Mucosa of descending colon (tissue), 3 donors: ENCODE data around the gene BCDIN3D. TPM values are rescaled to one million over a fixed set of nuclear protein-coding genes. Genes with fewer than 3 reads are reported as not detected.

Experiments
- ATAC-seq: fragments of 200-7000 bp; cut with Tn5 transposase; one replicate; pipeline ENCODE4 v1.9.1; 2020; ENCODE audit warnings: mild to moderate bottlenecking, moderate library complexity
- DNase-seq, 3 donors: peaks; one replicate each; pipeline ENCODE4 v3.0.0-alpha.2; 2020
- H3K36me3 ChIP-seq: fragments of 200-600 bp; one replicate; pipeline ENCODE4 v1.8.0; 2021; ENCODE audit warnings: low read depth, mild to moderate bottlenecking
- H3K4me1 ChIP-seq: fragments of 200-600 bp; one replicate; pipeline ENCODE4 v1.8.0; 2021; ENCODE audit warnings: low read depth, mild to moderate bottlenecking
- H3K4me3 ChIP-seq: fragments of 200-600 bp; one replicate; pipeline ENCODE4 v1.8.0; 2021; ENCODE audit warnings: mild to moderate bottlenecking
- H3K9me3 ChIP-seq: fragments of 200-600 bp; one replicate; pipeline ENCODE4 v1.8.0; 2021; ENCODE audit warnings: mild to moderate bottlenecking
- CTCF ChIP-seq: fragments of 200-600 bp; IDR thresholded peaks from one replicate; pipeline ENCODE4 v1.8.0; 2022; ENCODE audit warnings: antibody characterized with exemption, mild to moderate bottlenecking
- intact Hi-C, 2 donors: fragments of 100-400 bp; cut with DNase I in 1 of 2; cut with micrococcal nuclease in 1 of 2; formaldehyde crosslinking; loops; one replicate each; pipeline versions ENCODE4 v1.11.0 to v1.11.1; 2022; cut with DNase I, micrococcal nuclease
- total RNA-seq, 3 donors: library from RNA; stranded (reverse); fragmentation: NEBNext Ultra II Directional in 2 of 3; extraction: Animal tissue kit (Norgen Biotek cat#: 25700) in 2 of 3; gene quantifications; one replicate each; pipeline versions ENCODE4 v1.2.1 to v1.2.4, GENCODE V29; 2021 to 2023
- donor health status: DM: no; HTN: no; CAD: no; lungs with moderate emphysema.
- donor health status: DM: no; HTN: no; CAD: no.
- donor health status: DM: no; HTN: yes; CAD: no.

Gene BCDIN3D
- total RNA-seq, 3 donors from 2014 or later: 3.0 to 5.0 (median 3.7) TPM

GRCh38 chr12:49807991-49808580 is 34.8 kb downstream of the BCDIN3D start:
- intact Hi-C loops: no loop called here
- Histone ChIP-seq H3K4me3 (no peak overlapping the region), H3K4me1 (peaks cover 3% of the 10 kb centered on the region), H3K9me3 (no peaks in the 10 kb centered on the region), H3K36me3 (no peaks in the 10 kb centered on the region)
- no peak for ATAC-seq
- DNase-seq: no peak
- TF ChIP-seq CTCF: no peak

- no peak for TF ChIP-seq CTCF
- H3K4me1 ChIP-seq: peaks cover 3% of the 10 kb centered on the region
- H3K36me3 ChIP-seq: no peaks in the 10 kb centered on the region
- intact Hi-C loops: no loop called here
- no peaks in the 10 kb centered on the region for H3K9me3 ChIP-seq
- DNase-seq (no peak), ATAC-seq (no peak)
- H3K4me3 ChIP-seq: no peak overlapping the region
Measured at GRCh38 chr12:49806877-49807276, 36.0 kb downstream of the BCDIN3D start.

GRCh38 chr12:49806321-49806813 is 36.5 kb downstream of the BCDIN3D start:
- ATAC-seq (no peak), DNase-seq (no peak)
- H3K9me3 ChIP-seq: no peaks in the 10 kb centered on the region
- H3K4me3 ChIP-seq: no peak overlapping the region
- no peak for TF ChIP-seq CTCF
- peaks cover 3% of the 10 kb centered on the region for H3K4me1 ChIP-seq
- intact Hi-C loops: no loop called here
- no peaks in the 10 kb centered on the region for H3K36me3 ChIP-seq

GRCh38 chr12:49805409-49805808 is 37.5 kb downstream of the BCDIN3D start:
- H3K36me3 ChIP-seq: no peaks in the 10 kb centered on the region
- intact Hi-C loops: no loop called here

GRCh38 chr12:49804821-49805220 is 38.1 kb downstream of the BCDIN3D start:
- no peaks in the 10 kb centered on the region for H3K36me3 ChIP-seq
- no peak for ATAC-seq
- no peak overlapping the region for H3K4me3 ChIP-seq
- TF ChIP-seq CTCF: no peak
- no peak for DNase-seq
- intact Hi-C loops: no loop called here
- peaks cover 3% of the 10 kb centered on the region for H3K4me1 ChIP-seq
- H3K9me3 ChIP-seq: no peaks in the 10 kb centered on the region

More at GRCh38 chr12:49805409-49805808, 37.5 kb downstream of the BCDIN3D start:
- H3K4me3 ChIP-seq: no peak overlapping the region
- ATAC-seq: no peak
- peaks cover 3% of the 10 kb centered on the region for H3K4me1 ChIP-seq
- TF ChIP-seq CTCF: no peak
- no peaks in the 10 kb centered on the region for H3K9me3 ChIP-seq
- DNase-seq: no peak
